OCI-LY7 (cell line): ENCODE measurements around the gene GPC3. TPM values are rescaled to one million over a fixed set of nuclear protein-coding genes. Genes with fewer than 3 reads are reported as not detected.
"Not testable (repeated sequence)": the region's sequence is repeated elsewhere in the genome, so short reads cannot be mapped to it uniquely, and the experiment has no call there.

Experiments used
- BruUV-seq: library from RNA; stranded (reverse); fragments of 400-500 nt; replicated peaks from 2 replicates; lab custom pipeline; 2021; lab: Mats Ljungman, UMichigan
- CTCF ChIA-PET: fragments of 300-600 bp; sonication (Branson Sonifier 250); formaldehyde crosslinking; loops from one replicate; lab custom pipeline; 2022; ENCODE audit warnings: antibody characterized with exemption; ENCODE audit not compliant: unreplicated experiment; lab: Charles Lee
- POLR2A ChIA-PET: fragments of 300-600 bp; sonication (Branson Sonifier 250); formaldehyde crosslinking; loops from one replicate; lab custom pipeline; 2022; ENCODE audit warnings: antibody characterized with exemption; lab: Charles Lee
- DNase-seq: peaks from one replicate; pipeline ENCODE4 v3.0.0-alpha.2; 2015; ENCODE audit warnings: low spot score
- H2AFZ ChIP-seq: fragments of 200-600 bp; sonication (generic), shearing (Covaris generic); 2 replicates; pipeline ENCODE4 v1.6.1; 2014; ENCODE audit warnings: mild to moderate bottlenecking, antibody characterized with exemption, low read length, moderate library complexity
- H3K27ac ChIP-seq: fragments of 200-600 bp; sonication (generic); 2 replicates; pipeline ENCODE4 v1.5.1; 2014; ENCODE audit warnings: mixed run types, low read depth, mild to moderate bottlenecking, moderate library complexity, low read length, inconsistent platforms; ENCODE audit not compliant: poor library complexity, severe bottlenecking
- H3K36me3 ChIP-seq: fragments of 200-600 bp; sonication (generic); 2 replicates; pipeline ENCODE4 v1.6.1; 2014; ENCODE audit warnings: mild to moderate bottlenecking, antibody characterized with exemption, low read length, moderate library complexity, mixed read lengths; ENCODE audit not compliant: insufficient read depth
- H3K4me1 ChIP-seq: fragments of 200-600 bp; sonication (generic); 2 replicates; pipeline ENCODE4 v1.5.1; 2014; ENCODE audit warnings: mild to moderate bottlenecking, low read length; ENCODE audit not compliant: insufficient read depth, poor library complexity, severe bottlenecking
- H3K4me2 ChIP-seq: fragments of 200-600 bp; sonication (generic); 2 replicates; pipeline ENCODE4 v1.6.1; 2014; ENCODE audit warnings: mild to moderate bottlenecking, low read length
- H3K4me3 ChIP-seq: fragments of 200-600 bp; sonication (generic); 2 replicates; pipeline ENCODE4 v1.5.1; 2014; ENCODE audit warnings: mild to moderate bottlenecking, low read depth, low read length; ENCODE audit not compliant: poor library complexity, severe bottlenecking
- H3K79me2 ChIP-seq: fragments of 200-600 bp; sonication (generic); 2 replicates; pipeline ENCODE4 v1.6.1; 2016; ENCODE audit warnings: low read depth, mild to moderate bottlenecking, low read length, moderate library complexity, mixed read lengths; ENCODE audit not compliant: insufficient read depth
- H3K9me2 ChIP-seq: fragments of 200-600 bp; sonication (generic); 2 replicates; pipeline ENCODE4 v1.6.1; 2016; ENCODE audit warnings: mild to moderate bottlenecking, low read length, mixed read lengths; ENCODE audit not compliant: insufficient read depth
- H3K9me3 ChIP-seq: fragments of 200-600 bp; sonication (generic); 2 replicates; pipeline ENCODE4 v1.6.1; 2014; ENCODE audit warnings: mild to moderate bottlenecking, mixed run types, low read length, mixed read lengths
- H4K20me1 ChIP-seq: fragments of 200-600 bp; sonication (generic); 2 replicates; pipeline ENCODE4 v1.6.1; 2014; ENCODE audit warnings: mild to moderate bottlenecking, antibody characterized with exemption, low read length, moderate library complexity, mixed read lengths; ENCODE audit not compliant: insufficient read depth
- EZH2phosphoT487 ChIP-seq: fragments of 200-600 bp; sonication (generic); IDR thresholded peaks from 2 replicates; pipeline ENCODE4 v1.6.1; 2018; ENCODE audit warnings: low read depth, borderline replicate concordance, mild to moderate bottlenecking, mixed run types, antibody characterized with exemption, low read length, moderate library complexity, mixed read lengths
- intact Hi-C: fragments of 100-400 bp; cut with micrococcal nuclease; formaldehyde crosslinking; loops from one replicate; pipeline ENCODE4 v1.10.0; 2022; ENCODE audit not compliant: unreplicated experiment
- total RNA-seq, 2 experiments: library from RNA; depleted of rRNA in 1 of 2; stranded (reverse); fragments of >200 nt in 1 of 2; shearing (Covaris generic) in 1 of 2; gene quantifications; 2 replicates each; pipeline ENCODE4 v1.2.3, GENCODE V29; 2014 to 2022
- TF ChIP-seq, protein P1 (sequence below): fragments of 200-600 bp; sonication (generic); conservative IDR thresholded peaks from 2 replicates; pipeline ENCODE4 v1.5.1; 2014; ENCODE audit warnings: mild to moderate bottlenecking, antibody characterized with exemption, low read length, moderate library complexity, mixed read lengths

Gene GPC3
- total RNA-seq, 2 experiments from 2014 or later, result not detected

DNA sequence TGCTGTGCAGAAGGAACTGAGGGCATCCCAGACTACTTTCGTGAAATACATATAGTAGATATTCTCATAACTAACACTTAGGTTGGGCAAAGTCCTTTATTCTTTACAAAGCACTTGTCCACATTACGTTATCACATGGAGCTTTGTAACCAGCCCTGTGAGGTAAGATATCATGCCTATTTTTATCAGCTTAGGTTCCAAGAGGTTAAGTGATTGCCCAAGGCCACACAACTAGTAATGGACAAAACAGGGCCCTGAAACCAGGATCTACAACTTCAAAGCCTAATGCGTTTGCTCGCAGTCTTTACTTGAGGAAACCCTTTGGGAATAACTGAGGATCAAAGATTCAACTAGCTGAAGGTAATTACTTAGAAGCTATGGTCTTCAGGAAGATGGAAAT is 261.5 kb downstream of the GPC3 start:
- H3K9me3 ChIP-seq, result no peaks in the 10 kb centered on the region
- POLR2A ChIA-PET, result no interaction called here
- no peak overlapping the region for H3K27ac ChIP-seq
- H3K4me2 ChIP-seq, result no peak overlapping the region
- no peak for DNase-seq
- intact Hi-C loops, result no loop called here
- no peak overlapping the region for H3K4me3 ChIP-seq
- no peaks in the 10 kb centered on the region for H3K9me2 ChIP-seq
- no peaks in the 10 kb centered on the region for H3K79me2 ChIP-seq
- CTCF ChIA-PET, result no interaction called here
- no peaks in the 10 kb centered on the region for H3K36me3 ChIP-seq
- no peak for TF ChIP-seq EZH2phosphoT487
- TF ChIP-seq, protein P1, sequence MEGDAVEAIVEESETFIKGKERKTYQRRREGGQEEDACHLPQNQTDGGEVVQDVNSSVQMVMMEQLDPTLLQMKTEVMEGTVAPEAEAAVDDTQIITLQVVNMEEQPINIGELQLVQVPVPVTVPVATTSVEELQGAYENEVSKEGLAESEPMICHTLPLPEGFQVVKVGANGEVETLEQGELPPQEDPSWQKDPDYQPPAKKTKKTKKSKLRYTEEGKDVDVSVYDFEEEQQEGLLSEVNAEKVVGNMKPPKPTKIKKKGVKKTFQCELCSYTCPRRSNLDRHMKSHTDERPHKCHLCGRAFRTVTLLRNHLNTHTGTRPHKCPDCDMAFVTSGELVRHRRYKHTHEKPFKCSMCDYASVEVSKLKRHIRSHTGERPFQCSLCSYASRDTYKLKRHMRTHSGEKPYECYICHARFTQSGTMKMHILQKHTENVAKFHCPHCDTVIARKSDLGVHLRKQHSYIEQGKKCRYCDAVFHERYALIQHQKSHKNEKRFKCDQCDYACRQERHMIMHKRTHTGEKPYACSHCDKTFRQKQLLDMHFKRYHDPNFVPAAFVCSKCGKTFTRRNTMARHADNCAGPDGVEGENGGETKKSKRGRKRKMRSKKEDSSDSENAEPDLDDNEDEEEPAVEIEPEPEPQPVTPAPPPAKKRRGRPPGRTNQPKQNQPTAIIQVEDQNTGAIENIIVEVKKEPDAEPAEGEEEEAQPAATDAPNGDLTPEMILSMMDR, result no peak
- no peaks in the 10 kb centered on the region for H4K20me1 ChIP-seq
- no peaks in the 10 kb centered on the region for H3K4me1 ChIP-seq
- no peak overlapping the region for H2AFZ ChIP-seq
- no TSS peak for BruUV-seq

DNA sequence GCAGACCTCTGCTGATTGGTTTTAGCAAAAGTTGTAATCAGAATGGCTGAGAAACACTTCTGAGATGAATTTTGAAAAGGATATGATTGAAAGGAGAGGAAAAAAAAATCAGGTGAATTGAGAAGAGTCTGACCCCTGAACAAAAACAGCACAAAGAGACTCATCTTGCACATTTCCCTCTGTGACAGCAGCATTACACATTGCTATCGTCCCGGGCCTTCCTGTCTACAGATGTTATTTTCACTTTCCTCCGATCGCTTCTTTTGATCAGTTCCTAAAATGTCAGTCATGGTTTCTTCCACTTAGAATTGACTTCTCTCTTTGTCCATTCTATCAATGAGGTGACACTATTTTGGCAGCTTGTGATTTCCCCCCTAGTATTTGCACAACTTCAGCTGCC is 262.6 kb downstream of the GPC3 start:
- Histone ChIP-seq H3K9me3 (no peaks in the 10 kb centered on the region), H3K36me3 (no peaks in the 10 kb centered on the region), H2AFZ (no peak overlapping the region), H3K79me2 (no peaks in the 10 kb centered on the region), H3K4me1 (no peaks in the 10 kb centered on the region), H3K4me3 (no peak overlapping the region), H4K20me1 (no peaks in the 10 kb centered on the region), H3K27ac (no peak overlapping the region), H3K4me2 (no peak overlapping the region), H3K9me2 (no peaks in the 10 kb centered on the region)
- no peak for DNase-seq
- no TSS peak for BruUV-seq
- intact Hi-C loops, result no loop called here
- TF ChIP-seq, protein P1, result no peak
- TF ChIP-seq EZH2phosphoT487, result no peak
- ChIA-PET POLR2A (no interaction called here), CTCF (no interaction called here)

DNA sequence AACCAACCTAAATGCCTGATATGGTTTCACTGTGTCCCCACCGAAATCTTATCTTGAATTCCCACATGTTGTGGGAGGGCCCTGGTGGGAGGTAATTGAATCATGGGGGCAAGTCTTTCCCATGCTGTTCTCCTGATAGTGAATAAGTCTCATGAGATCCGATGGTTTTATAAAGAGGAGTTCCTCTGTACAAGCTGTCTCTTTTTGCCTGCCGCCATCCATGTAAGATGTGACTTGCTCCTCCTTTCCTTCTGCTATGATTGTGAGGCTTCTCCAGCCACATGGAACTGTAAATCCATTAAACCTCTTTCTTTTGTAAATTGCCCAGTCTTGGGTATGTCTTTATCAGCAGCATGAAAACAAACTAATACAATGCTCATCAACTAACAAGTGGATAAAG is 265.1 kb downstream of the GPC3 start:
- CTCF ChIA-PET, H3K9me3 ChIP-seq, POLR2A ChIA-PET, H4K20me1 ChIP-seq, H3K27ac ChIP-seq, BruUV-seq, H3K4me2 ChIP-seq, H2AFZ ChIP-seq, intact Hi-C loops, H3K79me2 ChIP-seq, H3K36me3 ChIP-seq, H3K4me3 ChIP-seq, DNase-seq, H3K4me1 ChIP-seq, H3K9me2 ChIP-seq: not testable (repeated sequence)
